GM20000 (cell line): ENCODE results near the gene ITGB7.

Experiments used
- DNase-seq: peaks from one replicate; pipeline ENCODE4 v3.0.0; 2012; ENCODE audit warnings: low spot score
- TF ChIP-seq, protein P1 (sequence below): IDR thresholded peaks from 2 replicates; pipeline ENCODE4 v1.5.1; 2012; ENCODE audit warnings: mild to moderate bottlenecking, control low read depth; ENCODE audit errors: extremely low read depth, missing control alignments

ITGB7 gene

DNA sequence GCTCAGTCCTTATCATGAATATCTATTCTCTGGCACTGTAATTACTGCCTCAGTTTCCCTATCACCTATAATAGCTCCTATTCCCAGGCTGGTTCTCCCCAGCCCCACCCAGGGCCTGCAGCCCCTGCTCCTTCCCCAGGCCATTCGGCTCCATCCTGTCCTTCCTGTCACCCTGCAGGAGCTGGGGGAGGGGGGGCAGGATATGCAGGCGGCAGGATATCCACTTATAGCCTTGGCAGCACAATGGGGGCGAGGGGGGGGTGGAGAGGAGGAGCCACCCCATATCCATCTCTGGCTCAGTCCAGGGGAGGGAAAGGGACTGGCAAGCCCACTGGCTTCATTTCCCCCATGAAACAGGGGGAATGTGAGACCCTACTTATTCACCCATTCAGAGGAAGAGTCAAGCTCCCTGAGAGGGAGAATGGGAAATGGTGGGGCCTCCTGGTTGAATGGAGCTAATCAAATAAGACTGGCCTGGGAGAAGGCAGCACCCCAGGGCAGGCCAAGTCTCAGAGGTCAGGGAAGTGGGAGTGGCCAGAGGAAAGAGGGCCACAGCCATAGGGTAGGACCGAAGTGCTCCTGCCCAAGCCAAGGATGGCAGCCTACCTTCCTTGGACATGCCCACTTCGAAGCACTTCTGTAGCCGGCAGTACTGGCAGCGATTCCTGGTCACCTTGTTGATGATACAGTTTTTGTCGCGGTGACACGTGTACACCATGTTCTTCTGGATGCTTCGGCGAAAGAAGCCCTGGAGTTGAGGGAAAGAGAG is 7.8 kb upstream of the ITGB7 start:
- TF ChIP-seq, protein P1, sequence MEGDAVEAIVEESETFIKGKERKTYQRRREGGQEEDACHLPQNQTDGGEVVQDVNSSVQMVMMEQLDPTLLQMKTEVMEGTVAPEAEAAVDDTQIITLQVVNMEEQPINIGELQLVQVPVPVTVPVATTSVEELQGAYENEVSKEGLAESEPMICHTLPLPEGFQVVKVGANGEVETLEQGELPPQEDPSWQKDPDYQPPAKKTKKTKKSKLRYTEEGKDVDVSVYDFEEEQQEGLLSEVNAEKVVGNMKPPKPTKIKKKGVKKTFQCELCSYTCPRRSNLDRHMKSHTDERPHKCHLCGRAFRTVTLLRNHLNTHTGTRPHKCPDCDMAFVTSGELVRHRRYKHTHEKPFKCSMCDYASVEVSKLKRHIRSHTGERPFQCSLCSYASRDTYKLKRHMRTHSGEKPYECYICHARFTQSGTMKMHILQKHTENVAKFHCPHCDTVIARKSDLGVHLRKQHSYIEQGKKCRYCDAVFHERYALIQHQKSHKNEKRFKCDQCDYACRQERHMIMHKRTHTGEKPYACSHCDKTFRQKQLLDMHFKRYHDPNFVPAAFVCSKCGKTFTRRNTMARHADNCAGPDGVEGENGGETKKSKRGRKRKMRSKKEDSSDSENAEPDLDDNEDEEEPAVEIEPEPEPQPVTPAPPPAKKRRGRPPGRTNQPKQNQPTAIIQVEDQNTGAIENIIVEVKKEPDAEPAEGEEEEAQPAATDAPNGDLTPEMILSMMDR: no peak
- DNase-seq: no peak

- TF ChIP-seq, protein P1: no peak
- no peak for DNase-seq
These were observed 7.2 kb upstream of the ITGB7 start for GRCh38 chr12:53214221-53214620.

- TF ChIP-seq, protein P1: peak; percentile 80
- DNase-seq: peak; percentile 82
These were observed 6.3 kb upstream of the ITGB7 start for GRCh38 chr12:53213348-53213747.

DNA sequence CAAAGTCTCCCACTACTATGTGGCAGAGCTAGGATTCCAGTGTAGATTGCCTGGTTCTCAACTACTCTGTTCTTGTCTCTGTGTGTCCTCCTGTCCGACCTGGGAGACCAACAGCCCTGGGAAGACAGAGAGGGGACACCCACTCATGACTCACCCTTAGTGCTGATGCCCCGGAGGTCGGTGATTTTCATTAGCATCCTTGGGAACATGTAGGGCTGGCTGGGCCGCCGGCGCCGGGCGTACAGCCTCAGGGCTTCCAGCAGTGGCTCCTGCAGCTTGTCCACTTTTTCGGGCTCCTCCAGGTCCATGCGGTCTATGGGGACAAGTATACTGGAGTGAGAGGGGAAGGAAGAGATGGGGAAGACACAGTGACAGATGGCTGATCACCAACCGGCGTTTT is 5.9 kb upstream of the ITGB7 start:
- no peak for DNase-seq
- TF ChIP-seq, protein P1: no peak

- TF ChIP-seq, protein P1: peak; percentile 64
- DNase-seq: no peak
These were observed 4.7 kb upstream of the ITGB7 start for GRCh38 chr12:53211476-53212381.

- DNase-seq: no peak
- TF ChIP-seq, protein P1: no peak
These were observed 3.8 kb upstream of the ITGB7 start for GRCh38 chr12:53210843-53211242.
